Measurements from ENCODE around the gene WDR87. TPM values are rescaled to one million over a fixed set of nuclear protein-coding genes. Genes with fewer than 3 reads are reported as not detected.

WDR87 gene
- polyA plus RNA-seq, 3 donors = not detected

GRCh38 chr19:37920591-37921450 lies 14.4 kb upstream of the WDR87 start:
- Histone ChIP-seq H3K27ac (ENCODE audit: low read depth in 1 of 2, low read length in 2 of 2) (no peak overlapping the region), H3K9me3 (replicated peaks in 1 of 2; ENCODE audit: control insufficient read depth in 1 of 2, insufficient read depth in 1 of 2, low read length in 2 of 2) (no peaks in the 10 kb centered on the region), H3K79me2 (ENCODE audit: insufficient read depth, low read length) (no peaks in the 10 kb centered on the region), H3K4me2 (replicated peaks; ENCODE audit: extremely low read depth, low read length, poor library complexity, severe bottlenecking) (no peak overlapping the region), H4K20me1 (ENCODE audit: insufficient read depth, low read length) (peaks cover 27% of the 10 kb centered on the region), H3K27me3 (ENCODE audit: control insufficient read depth in 2 of 2, insufficient read depth in 2 of 2, low read length in 2 of 2) (no peaks in the 10 kb centered on the region), H2AFZ (ENCODE audit: insufficient read depth, low read depth, low read length, poor library complexity, severe bottlenecking) (no peak overlapping the region), H3K4me1 (ENCODE audit: control insufficient read depth in 1 of 2, insufficient read depth in 2 of 2, low read length in 2 of 2) (peaks cover 0 to 3% of the 10 kb centered on the region in 2 donors), H3K36me3 (replicated peaks in 1 of 2; ENCODE audit: control insufficient read depth in 1 of 2, insufficient read depth in 2 of 2, low read length in 2 of 2) (peaks cover 0 to 18% of the 10 kb centered on the region in 2 donors), H3K4me3 (replicated peaks in 1 of 3; ENCODE audit: low read depth in 2 of 3, low read length in 3 of 3) (no peak overlapping the region), H3K9ac (ENCODE audit: insufficient read depth, low read length, poor library complexity, severe bottlenecking) (no peak overlapping the region)
- no peak for DNase-seq
- Mint-ChIP-seq H3K9me3 (peaks cover 0 to 3% (median 0%) of the 10 kb centered on the region in 7 donors), H3K4me3 (no peak overlapping the region), H3K27ac (peak overlapping the region in 2 of 7 donors; percentile 63 to 75), H3K27me3 (ENCODE audit: low read depth in 3 of 3) (peaks cover 1 to 6% (median 1%) of the 10 kb centered on the region in 3 donors), H3K36me3 (peaks cover 29 to 35% of the 10 kb centered on the region in 2 donors), H3K4me1 (peaks cover 12% of the 10 kb centered on the region)
- WGBS (ENCODE audit: insufficient coverage) = 12% methylated on average over 21 of the region's 23 CpGs
- no peak for TF ChIP-seq CTCF (IDR thresholded peaks at IDR 0.05)
- intact Hi-C loops (cut with micrococcal nuclease) = no loop called here

GRCh38 chr19:37914908-37915307 lies 8.5 kb upstream of the WDR87 start:
- Mint-ChIP-seq H3K36me3 (peaks cover 10% of the 10 kb centered on the region in 2 donors), H3K9me3 (peaks cover 0 to 7% (median 2%) of the 10 kb centered on the region in 7 donors), H3K4me1 (peaks cover 25% of the 10 kb centered on the region), H3K27me3 (ENCODE audit: low read depth in 3 of 3) (peaks cover 0 to 1% (median 0%) of the 10 kb centered on the region in 3 donors), H3K27ac (peak overlapping the region in 1 of 7 donors; percentile 50), H3K4me3 (no peak overlapping the region)
- no peak overlapping the region for H3K9ac ChIP-seq (ENCODE audit: insufficient read depth, low read length, poor library complexity, severe bottlenecking)
- H3K79me2 ChIP-seq (ENCODE audit: insufficient read depth, low read length) = peaks cover 8% of the 10 kb centered on the region
- peak in 2 of 3 donors; percentile 23 to 24 for DNase-seq
- peaks cover 7 to 9% of the 10 kb centered on the region in 2 donors for H3K4me1 ChIP-seq (ENCODE audit: control insufficient read depth in 1 of 2, insufficient read depth in 2 of 2, low read length in 2 of 2)
- H3K4me3 ChIP-seq (replicated peaks in 1 of 3; ENCODE audit: low read depth in 2 of 3, low read length in 3 of 3) = no peak overlapping the region
- peaks cover 37% of the 10 kb centered on the region for H4K20me1 ChIP-seq (ENCODE audit: insufficient read depth, low read length)
- H3K9me3 ChIP-seq (replicated peaks in 1 of 2; ENCODE audit: control insufficient read depth in 1 of 2, insufficient read depth in 1 of 2, low read length in 2 of 2) = no peaks in the 10 kb centered on the region
- H3K27me3 ChIP-seq (ENCODE audit: control insufficient read depth in 2 of 2, insufficient read depth in 2 of 2, low read length in 2 of 2) = no peaks in the 10 kb centered on the region
- intact Hi-C loops (cut with micrococcal nuclease) = no loop called here
- peaks cover 0 to 5% of the 10 kb centered on the region in 2 donors for H3K36me3 ChIP-seq (replicated peaks in 1 of 2; ENCODE audit: control insufficient read depth in 1 of 2, insufficient read depth in 2 of 2, low read length in 2 of 2)
- no peak overlapping the region for H2AFZ ChIP-seq (ENCODE audit: insufficient read depth, low read depth, low read length, poor library complexity, severe bottlenecking)
- 0% methylated on average over 2 of the region's 2 CpGs for WGBS (ENCODE audit: insufficient coverage)
- no peak overlapping the region for H3K27ac ChIP-seq (ENCODE audit: low read depth in 1 of 2, low read length in 2 of 2)
- TF ChIP-seq CTCF (IDR thresholded peaks at IDR 0.05) = no peak
- H3K4me2 ChIP-seq (replicated peaks; ENCODE audit: extremely low read depth, low read length, poor library complexity, severe bottlenecking) = no peak overlapping the region

All from CD14-positive monocyte (primary cell).